Activated T-cell treated with anti-CD3 and anti-CD28 coated beads, Interleukin-2, amount 50 U/mL, for 72 hours (primary cell): ENCODE results near the gene SDC3. TPM values are rescaled to one million over a fixed set of nuclear protein-coding genes. Genes with fewer than 3 reads are reported as not detected.

ENCODE experiments used
- ATAC-seq, 2 donors: fragments of 150-1000 bp; cut with Tn5 transposase; replicated peaks in 1 of 2; 2 replicates each; pipeline ENCODE4 v1.10.0; 2021; ENCODE audit warnings: moderate library complexity in 2 of 2, mild to moderate bottlenecking in 1 of 2
- DNase-seq, 2 donors: peaks; one replicate each; pipeline ENCODE4 v3.0.0; 2021 to 2022; ENCODE audit warnings: mixed read lengths in 1 of 2
- H3K27ac Mint-ChIP-seq: one replicate; pipeline ENCODE4 v1.8.0; 2022; ENCODE audit warnings: mild to moderate bottlenecking, moderate library complexity, mixed read lengths
- H3K27me3 Mint-ChIP-seq: one replicate; pipeline ENCODE4 v1.8.0; 2022; ENCODE audit warnings: low read depth, mixed read lengths
- H3K36me3 Mint-ChIP-seq, 2 donors: one replicate each; pipeline ENCODE4 v1.8.0; 2022; ENCODE audit warnings: mixed read lengths in 2 of 2, mild to moderate bottlenecking in 1 of 2; ENCODE audit not compliant: insufficient read depth in 2 of 2
- H3K4me1 Mint-ChIP-seq: one replicate; pipeline ENCODE4 v1.8.0; 2022; ENCODE audit warnings: low read depth, mixed read lengths
- H3K4me3 Mint-ChIP-seq, 2 donors: one replicate each; pipeline ENCODE4 v1.8.0; 2022; ENCODE audit warnings: mild to moderate bottlenecking in 2 of 2, mixed read lengths in 2 of 2, moderate library complexity in 2 of 2
- H3K9me3 Mint-ChIP-seq, 2 donors: one replicate each; pipeline ENCODE4 v1.8.0; 2022; ENCODE audit warnings: mixed read lengths in 2 of 2
- total RNA-seq, 2 donors: library from RNA; stranded (reverse); gene quantifications; one replicate each; pipeline ENCODE4 v1.2.3, GENCODE V29; 2022

Gene SDC3
- total RNA-seq, 2 donors from 2014 or later = 0.12 to 0.25 TPM

DNA sequence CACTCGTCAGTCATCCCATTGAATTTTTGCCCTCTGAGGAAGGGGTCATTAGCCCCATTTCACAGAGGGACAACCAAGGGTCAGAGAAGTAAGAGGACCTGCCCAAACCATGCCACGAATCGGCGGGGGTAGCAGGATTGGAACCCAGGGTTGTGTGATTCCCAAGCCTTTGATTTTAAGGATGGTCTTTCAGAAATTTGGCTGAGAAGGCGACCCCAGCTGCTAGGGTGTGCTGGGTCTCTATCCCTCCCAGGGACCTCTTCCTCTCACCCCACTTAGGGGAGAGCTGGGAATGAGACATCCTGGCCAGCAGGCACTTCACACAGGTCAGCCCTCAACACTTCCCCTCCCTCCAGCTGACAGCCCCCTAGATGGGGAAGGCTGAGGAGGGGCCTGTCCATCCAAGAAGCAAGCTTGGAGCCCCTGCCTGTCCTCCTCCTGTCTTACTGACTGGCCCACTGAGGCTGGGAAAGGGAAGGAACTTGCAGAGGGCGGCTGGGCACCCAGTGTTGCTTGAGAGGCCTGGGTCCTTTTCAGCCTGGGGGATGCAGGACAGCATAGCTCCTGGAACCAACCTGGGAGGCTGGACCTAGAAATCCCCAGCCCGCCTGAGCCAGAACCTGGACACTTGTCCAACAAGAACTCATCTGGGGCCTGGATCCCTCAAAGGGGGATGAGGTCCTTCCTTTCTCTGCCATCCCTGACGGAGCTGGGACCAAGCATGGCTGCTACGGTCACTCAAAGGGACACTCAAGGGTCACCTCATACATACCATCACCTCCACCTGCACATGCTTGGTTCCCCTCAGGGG, 1.7 kb downstream of the SDC3 start:
- Mint-ChIP-seq H3K27ac (no peak overlapping the region), H3K4me1 (peaks cover 5% of the 10 kb centered on the region)
- no peak for ATAC-seq

DNA sequence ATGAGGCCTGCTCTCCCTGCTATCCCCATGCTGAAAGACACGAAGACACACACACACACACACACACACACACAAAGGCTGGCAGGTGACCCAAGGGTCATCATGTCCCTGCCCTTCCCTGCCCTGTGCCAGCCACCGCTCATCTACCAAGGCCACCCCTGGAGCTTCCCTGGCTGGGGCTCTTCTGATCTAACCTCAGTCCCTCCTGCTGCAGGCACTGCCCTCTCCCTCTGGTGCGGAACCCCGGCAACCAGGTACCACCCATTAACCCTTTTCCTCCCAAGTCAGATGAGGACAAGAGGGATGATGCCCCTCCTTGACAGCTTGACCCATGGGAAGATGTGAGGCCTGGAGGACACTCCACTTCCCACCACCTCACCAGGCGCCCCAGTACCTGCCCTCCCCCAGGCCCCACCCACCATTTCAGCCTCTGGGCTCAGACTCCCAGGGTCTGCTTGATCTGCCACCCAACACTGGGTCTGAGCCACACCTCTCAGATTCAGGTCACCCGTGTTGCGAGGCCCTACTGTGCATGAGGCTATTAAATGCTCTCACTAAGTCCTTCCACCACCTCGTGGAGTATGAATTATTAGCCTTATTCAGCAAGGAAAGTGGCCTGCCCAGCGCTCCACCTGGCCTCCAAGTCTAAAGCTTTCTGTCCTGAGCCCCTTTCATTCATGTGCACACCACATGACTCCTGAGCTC, 2.5 kb downstream of the SDC3 start:
- Mint-ChIP-seq H3K4me1 (peaks cover 5% of the 10 kb centered on the region), H3K9me3 (no peaks in the 10 kb centered on the region), H3K36me3 (peaks cover 0 to 3% of the 10 kb centered on the region in 2 donors), H3K4me3 (no peak overlapping the region), H3K27ac (no peak overlapping the region), H3K27me3 (peaks cover 52% of the 10 kb centered on the region)
- DNase-seq (no peak), ATAC-seq (no peak)

More for the DNA sequence above, 1.7 kb downstream of the SDC3 start:
- H3K9me3 Mint-ChIP-seq = no peaks in the 10 kb centered on the region
- peaks cover 0 to 3% of the 10 kb centered on the region in 2 donors for H3K36me3 Mint-ChIP-seq
- H3K4me3 Mint-ChIP-seq = peak overlapping the region; percentile 55 to 74
- peaks cover 52% of the 10 kb centered on the region for H3K27me3 Mint-ChIP-seq
- DNase-seq = no peak

DNA sequence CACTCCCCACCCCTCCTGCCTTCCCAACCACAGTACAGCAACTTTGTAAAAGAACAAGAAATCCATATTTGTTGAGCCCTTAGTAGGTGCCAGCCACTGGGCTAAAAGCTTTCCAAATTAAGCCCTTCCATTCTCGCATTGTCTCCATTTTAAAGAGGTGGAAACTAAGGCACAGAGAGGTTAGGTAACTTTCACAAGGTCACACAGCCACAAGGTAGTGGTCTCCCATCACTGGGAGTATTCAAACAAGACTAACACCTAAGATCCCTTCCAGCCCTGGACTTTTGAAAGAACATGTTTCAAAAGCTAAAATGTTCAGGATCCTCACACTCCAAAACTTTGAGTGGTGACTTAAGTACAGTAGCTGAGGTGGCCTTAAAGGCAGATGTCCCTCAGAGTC, 3.2 kb downstream of the SDC3 start:
- no peaks in the 10 kb centered on the region for H3K9me3 Mint-ChIP-seq
- DNase-seq (no peak), ATAC-seq (no peak)
- peaks cover 5% of the 10 kb centered on the region for H3K4me1 Mint-ChIP-seq
- peaks cover 0 to 3% of the 10 kb centered on the region in 2 donors for H3K36me3 Mint-ChIP-seq
- peaks cover 47% of the 10 kb centered on the region for H3K27me3 Mint-ChIP-seq
- H3K4me3 Mint-ChIP-seq = no peak overlapping the region
- H3K27ac Mint-ChIP-seq = no peak overlapping the region

- H3K9me3 Mint-ChIP-seq = no peaks in the 10 kb centered on the region
- H3K4me1 Mint-ChIP-seq = peaks cover 5% of the 10 kb centered on the region
- no peak overlapping the region for H3K27ac Mint-ChIP-seq
- no peak overlapping the region for H3K4me3 Mint-ChIP-seq
- no peak for DNase-seq
- peaks cover 42% of the 10 kb centered on the region for H3K27me3 Mint-ChIP-seq
- peaks cover 0 to 3% of the 10 kb centered on the region in 2 donors for H3K36me3 Mint-ChIP-seq
- no peak for ATAC-seq
Observed at GRCh38 chr1:30904962-30905335, 3.6 kb downstream of the SDC3 start.

- Mint-ChIP-seq H3K27me3 (peaks cover 36% of the 10 kb centered on the region), H3K4me3 (no peak overlapping the region), H3K36me3 (peaks cover 0 to 1% of the 10 kb centered on the region in 2 donors), H3K27ac (no peak overlapping the region), H3K4me1 (peaks cover 5% of the 10 kb centered on the region), H3K9me3 (no peaks in the 10 kb centered on the region)
- no peak for ATAC-seq
- DNase-seq = no peak
Observed at GRCh38 chr1:30904191-30904961, 4.2 kb downstream of the SDC3 start.

- Mint-ChIP-seq H3K27ac (no peak overlapping the region), H3K36me3 (no peaks in the 10 kb centered on the region), H3K4me3 (no peak overlapping the region), H3K27me3 (peaks cover 31% of the 10 kb centered on the region), H3K4me1 (no peaks in the 10 kb centered on the region), H3K9me3 (no peaks in the 10 kb centered on the region)
- ATAC-seq = no peak
- DNase-seq = no peak
Observed at GRCh38 chr1:30903343-30904034, 5.1 kb downstream of the SDC3 start.

- peaks cover 30% of the 10 kb centered on the region for H3K27me3 Mint-ChIP-seq
- no peaks in the 10 kb centered on the region for H3K9me3 Mint-ChIP-seq
- H3K27ac Mint-ChIP-seq = no peak overlapping the region
- H3K4me1 Mint-ChIP-seq = no peaks in the 10 kb centered on the region
- H3K36me3 Mint-ChIP-seq = no peaks in the 10 kb centered on the region
- ATAC-seq = no peak
- H3K4me3 Mint-ChIP-seq = no peak overlapping the region
- no peak for DNase-seq
Observed at GRCh38 chr1:30902593-30903290, 5.8 kb downstream of the SDC3 start.

DNA sequence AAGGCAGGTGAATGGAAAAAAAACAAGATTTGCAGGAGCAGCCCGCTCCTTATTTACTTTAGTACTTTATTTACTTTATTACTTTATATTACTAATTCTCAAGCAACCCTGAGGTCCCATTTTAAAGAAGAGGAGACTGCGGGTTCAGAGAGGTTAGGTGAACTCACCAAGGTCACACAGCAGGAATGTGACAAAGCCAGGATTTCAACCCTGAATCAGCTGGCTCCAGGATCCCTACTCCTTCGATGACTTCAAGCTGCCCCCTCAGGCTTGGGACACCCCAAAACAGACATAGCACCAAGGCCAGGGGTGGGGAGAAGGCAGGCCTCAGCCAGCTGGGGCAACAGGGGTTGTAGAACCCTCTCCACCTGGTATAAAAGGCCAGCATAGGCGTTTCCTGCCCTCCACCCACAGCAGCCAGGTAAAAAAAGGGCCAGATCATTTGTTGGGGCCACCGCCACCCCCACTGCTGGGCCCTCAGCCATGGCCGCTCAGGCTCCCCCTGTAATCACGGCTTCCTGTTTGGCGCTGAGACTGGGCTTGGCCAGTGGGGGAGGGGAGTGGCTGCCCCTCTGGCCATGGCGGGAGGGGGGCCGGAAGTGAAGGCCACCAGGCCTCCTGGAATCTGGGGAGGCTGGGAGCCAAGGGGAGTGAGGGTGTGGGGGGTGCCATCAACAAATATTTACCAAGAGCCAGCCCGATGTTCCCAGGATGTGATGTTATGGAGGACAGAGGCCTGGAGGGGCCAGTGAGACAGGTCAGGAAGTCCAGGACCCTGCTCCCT, 6.6 kb downstream of the SDC3 start:
- ATAC-seq (no peak), DNase-seq (no peak)
- H3K9me3 Mint-ChIP-seq = no peaks in the 10 kb centered on the region
- H3K4me1 Mint-ChIP-seq = no peaks in the 10 kb centered on the region
- H3K27me3 Mint-ChIP-seq = peaks cover 25% of the 10 kb centered on the region
- no peak overlapping the region for H3K27ac Mint-ChIP-seq
- H3K36me3 Mint-ChIP-seq = no peaks in the 10 kb centered on the region
- H3K4me3 Mint-ChIP-seq = no peak overlapping the region

DNA sequence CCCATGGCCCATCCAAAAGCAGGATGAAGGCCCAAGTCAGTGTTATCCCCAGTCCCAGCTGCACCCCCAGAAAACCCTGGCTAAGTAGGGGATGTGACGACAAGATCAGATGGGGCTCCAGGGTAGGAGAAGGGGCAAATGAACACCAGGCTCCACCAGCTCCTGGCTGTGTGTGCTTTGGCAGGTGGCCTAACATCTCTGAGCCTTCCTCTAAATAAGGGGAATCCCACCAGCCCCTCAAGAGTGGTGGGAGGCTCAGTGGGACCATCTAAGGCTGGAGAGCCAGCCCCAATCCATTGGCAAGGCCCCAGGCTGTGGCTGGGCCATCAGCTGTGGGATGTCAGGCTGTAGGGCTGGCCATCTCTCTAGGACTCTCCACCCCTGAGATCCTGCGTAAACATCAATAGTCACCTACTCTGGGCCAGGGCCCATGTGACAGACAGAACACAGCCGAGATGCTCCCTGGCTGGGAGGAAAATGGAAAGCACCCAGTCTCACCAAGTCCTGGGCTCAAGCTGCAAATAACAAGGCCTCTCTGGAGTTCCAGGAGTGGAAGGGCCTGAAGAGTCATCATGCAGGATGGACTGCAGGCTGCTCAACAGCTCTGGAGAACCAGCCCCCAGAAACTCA, 7.5 kb downstream of the SDC3 start:
- ATAC-seq = no peak
- Mint-ChIP-seq H3K27ac (no peak overlapping the region), H3K4me1 (no peaks in the 10 kb centered on the region), H3K36me3 (no peaks in the 10 kb centered on the region), H3K27me3 (peaks cover 28% of the 10 kb centered on the region), H3K4me3 (no peak overlapping the region), H3K9me3 (no peaks in the 10 kb centered on the region)
- DNase-seq = no peak

DNA sequence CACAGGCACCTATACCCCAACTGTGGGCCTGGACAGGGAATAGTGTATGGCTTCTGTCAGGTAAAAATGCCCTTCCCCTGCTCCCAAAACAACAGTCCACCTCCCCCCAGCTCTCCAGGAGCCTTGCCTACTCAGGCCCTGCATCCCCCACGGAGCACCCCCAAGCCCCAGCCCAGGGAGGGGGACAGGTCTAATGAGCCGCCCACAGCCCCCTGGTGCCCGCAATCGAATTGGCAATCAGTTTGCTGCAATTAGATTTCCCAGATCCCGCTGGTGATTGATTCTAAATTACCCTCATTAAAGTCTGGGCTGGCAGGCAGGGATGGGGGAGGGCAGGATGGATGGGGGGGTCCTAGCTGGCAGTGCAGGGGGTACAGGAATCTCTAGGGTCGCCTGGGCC, 8.1 kb downstream of the SDC3 start:
- ATAC-seq = no peak
- H3K27me3 Mint-ChIP-seq = peaks cover 26% of the 10 kb centered on the region
- H3K9me3 Mint-ChIP-seq = no peaks in the 10 kb centered on the region
- no peak for DNase-seq
- no peaks in the 10 kb centered on the region for H3K4me1 Mint-ChIP-seq
- no peaks in the 10 kb centered on the region for H3K36me3 Mint-ChIP-seq
- H3K27ac Mint-ChIP-seq = no peak overlapping the region
- H3K4me3 Mint-ChIP-seq = no peak overlapping the region

- no peak overlapping the region for H3K27ac Mint-ChIP-seq
- ATAC-seq (no peak), DNase-seq (no peak)
- H3K4me3 Mint-ChIP-seq = no peak overlapping the region
- no peaks in the 10 kb centered on the region for H3K4me1 Mint-ChIP-seq
- no peaks in the 10 kb centered on the region for H3K36me3 Mint-ChIP-seq
- no peaks in the 10 kb centered on the region for H3K9me3 Mint-ChIP-seq
- H3K27me3 Mint-ChIP-seq = peaks cover 21% of the 10 kb centered on the region
Observed at GRCh38 chr1:30899577-30900389, 8.8 kb downstream of the SDC3 start.
